Retina (tissue), 1 donor: Measurements from ENCODE around the gene TMEM147.

Source experiments
- DNase-seq: peaks from one replicate; pipeline ENCODE4 v3.0.0-alpha.2; 2016

Gene TMEM147

GRCh38 chr19:35549174-35549788 lies 3.9 kb downstream of the TMEM147 start:
- peak; percentile 66 for DNase-seq

- no peak for DNase-seq
Observed at GRCh38 chr19:35549879-35550523, 4.6 kb downstream of the TMEM147 start.

GRCh38 chr19:35551091-35551810 lies 5.8 kb downstream of the TMEM147 start:
- no peak for DNase-seq

GRCh38 chr19:35552534-35553384 lies 7.3 kb downstream of the TMEM147 start:
- no peak for DNase-seq

- DNase-seq = no peak
Observed at GRCh38 chr19:35553385-35554000, 8.1 kb downstream of the TMEM147 start.

GRCh38 chr19:35554076-35554475 lies 8.7 kb downstream of the TMEM147 start:
- no peak for DNase-seq

- DNase-seq = peak; percentile 13
Observed at GRCh38 chr19:35555301-35556005, 10.0 kb downstream of the TMEM147 start.

- no peak for DNase-seq
Observed at GRCh38 chr19:35556025-35556590, 10.7 kb downstream of the TMEM147 start.

GRCh38 chr19:35556846-35557538 lies 11.6 kb downstream of the TMEM147 start:
- DNase-seq = no peak

- peak; percentile 90 for DNase-seq
Observed at GRCh38 chr19:35557539-35558399, 12.3 kb downstream of the TMEM147 start.

- DNase-seq = peak; percentile 18
Observed at GRCh38 chr19:35558400-35559280, 13.2 kb downstream of the TMEM147 start.

- no peak for DNase-seq
Observed at GRCh38 chr19:35559281-35559659, 13.8 kb downstream of the TMEM147 start.

- DNase-seq = peak; percentile 6
Observed at GRCh38 chr19:35559781-35560180, 14.4 kb downstream of the TMEM147 start.

GRCh38 chr19:35560271-35560670 lies 14.8 kb downstream of the TMEM147 start:
- DNase-seq = no peak

GRCh38 chr19:35560677-35561076 lies 15.3 kb downstream of the TMEM147 start:
- DNase-seq = no peak

- DNase-seq = no peak
Observed at GRCh38 chr19:35561436-35561835, 16.0 kb downstream of the TMEM147 start.

- DNase-seq = no peak
Observed at GRCh38 chr19:35562336-35562735, 16.9 kb downstream of the TMEM147 start.

- no peak for DNase-seq
Observed at GRCh38 chr19:35562776-35563175, 17.4 kb downstream of the TMEM147 start.
